ENCODE data around the gene MARCHF10.

Gene MARCHF10

DNA sequence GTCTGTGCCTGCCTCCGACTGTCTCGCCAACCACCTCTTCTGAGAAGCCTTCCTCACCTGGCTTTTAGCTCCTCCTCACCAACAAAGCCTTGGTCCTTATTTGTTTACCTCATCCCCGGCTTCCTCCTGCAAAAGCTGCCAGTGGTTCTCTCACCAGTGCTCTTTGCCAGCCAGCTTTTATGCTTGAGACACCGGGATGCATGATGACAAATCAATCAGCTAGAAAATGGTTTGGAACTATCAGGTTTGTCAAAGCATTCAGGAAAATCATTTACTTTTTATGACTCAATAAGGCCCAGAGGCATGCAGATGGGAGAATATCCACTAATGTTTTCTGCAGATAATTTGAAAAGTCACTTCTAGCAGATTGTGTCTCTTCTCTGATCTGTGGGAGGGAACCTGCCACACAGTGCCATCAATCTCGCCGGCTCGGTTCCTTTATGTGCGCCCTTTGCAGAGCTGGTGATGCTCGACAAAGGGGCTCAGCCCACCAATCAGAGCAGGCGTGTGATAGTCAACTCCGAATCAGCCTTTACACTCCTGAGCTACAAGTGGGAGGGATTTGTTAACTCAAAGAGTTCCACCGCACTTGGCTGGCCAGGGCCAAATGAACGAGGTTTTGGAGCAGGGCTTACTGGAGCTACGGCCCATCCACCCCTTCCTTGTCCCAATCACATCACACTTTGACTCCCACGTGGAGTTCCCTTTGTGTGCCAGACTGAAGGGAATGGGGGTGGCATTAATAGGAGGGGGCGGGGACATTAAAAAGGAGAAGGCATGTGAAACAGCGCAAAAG lies 94.8 kb downstream of the MARCHF10 start:
- DNase-seq (ENCODE audit: low read depth): no peak
- no peak for TF ChIP-seq MYC (IDR thresholded peaks at IDR 0.05; ENCODE audit: low read depth, low read length)
- H3K4me3 ChIP-seq (ENCODE audit: low read depth, low read length): no peak overlapping the region

DNA sequence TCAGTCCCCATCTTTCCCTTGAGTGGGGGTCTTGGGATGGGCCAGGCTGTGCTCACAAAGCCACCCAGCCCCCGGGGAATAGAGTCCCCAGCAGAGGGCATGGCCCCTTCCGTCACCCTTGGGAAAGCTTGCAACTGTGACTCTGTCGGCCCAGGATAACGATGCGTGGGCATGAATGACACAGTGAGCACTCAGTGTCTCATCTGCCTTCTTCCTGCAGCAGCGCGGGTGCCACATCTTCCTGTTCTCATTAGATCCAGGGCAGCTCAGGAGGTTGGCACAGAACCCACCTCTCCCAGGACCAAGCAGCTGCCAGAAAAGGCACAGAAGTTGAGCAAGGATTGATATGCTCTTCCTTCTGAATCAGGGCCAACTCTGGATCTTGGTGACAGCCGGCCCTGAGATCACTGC lies 95.9 kb downstream of the MARCHF10 start:
- TF ChIP-seq, protein P1, sequence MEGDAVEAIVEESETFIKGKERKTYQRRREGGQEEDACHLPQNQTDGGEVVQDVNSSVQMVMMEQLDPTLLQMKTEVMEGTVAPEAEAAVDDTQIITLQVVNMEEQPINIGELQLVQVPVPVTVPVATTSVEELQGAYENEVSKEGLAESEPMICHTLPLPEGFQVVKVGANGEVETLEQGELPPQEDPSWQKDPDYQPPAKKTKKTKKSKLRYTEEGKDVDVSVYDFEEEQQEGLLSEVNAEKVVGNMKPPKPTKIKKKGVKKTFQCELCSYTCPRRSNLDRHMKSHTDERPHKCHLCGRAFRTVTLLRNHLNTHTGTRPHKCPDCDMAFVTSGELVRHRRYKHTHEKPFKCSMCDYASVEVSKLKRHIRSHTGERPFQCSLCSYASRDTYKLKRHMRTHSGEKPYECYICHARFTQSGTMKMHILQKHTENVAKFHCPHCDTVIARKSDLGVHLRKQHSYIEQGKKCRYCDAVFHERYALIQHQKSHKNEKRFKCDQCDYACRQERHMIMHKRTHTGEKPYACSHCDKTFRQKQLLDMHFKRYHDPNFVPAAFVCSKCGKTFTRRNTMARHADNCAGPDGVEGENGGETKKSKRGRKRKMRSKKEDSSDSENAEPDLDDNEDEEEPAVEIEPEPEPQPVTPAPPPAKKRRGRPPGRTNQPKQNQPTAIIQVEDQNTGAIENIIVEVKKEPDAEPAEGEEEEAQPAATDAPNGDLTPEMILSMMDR (IDR thresholded peaks at IDR 0.05; ENCODE audit: low read depth, low read length): no peak
- TF ChIP-seq POLR2A (IDR thresholded peaks at IDR 0.05; ENCODE audit: extremely low read depth, insufficient read length): no peak
- TF ChIP-seq, protein P2, sequence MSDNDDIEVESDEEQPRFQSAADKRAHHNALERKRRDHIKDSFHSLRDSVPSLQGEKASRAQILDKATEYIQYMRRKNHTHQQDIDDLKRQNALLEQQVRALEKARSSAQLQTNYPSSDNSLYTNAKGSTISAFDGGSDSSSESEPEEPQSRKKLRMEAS (IDR thresholded peaks at IDR 0.05; ENCODE audit: low read depth, low read length): no peak
- no peak for TF ChIP-seq MYC (IDR thresholded peaks at IDR 0.05; ENCODE audit: low read depth, low read length)

DNA sequence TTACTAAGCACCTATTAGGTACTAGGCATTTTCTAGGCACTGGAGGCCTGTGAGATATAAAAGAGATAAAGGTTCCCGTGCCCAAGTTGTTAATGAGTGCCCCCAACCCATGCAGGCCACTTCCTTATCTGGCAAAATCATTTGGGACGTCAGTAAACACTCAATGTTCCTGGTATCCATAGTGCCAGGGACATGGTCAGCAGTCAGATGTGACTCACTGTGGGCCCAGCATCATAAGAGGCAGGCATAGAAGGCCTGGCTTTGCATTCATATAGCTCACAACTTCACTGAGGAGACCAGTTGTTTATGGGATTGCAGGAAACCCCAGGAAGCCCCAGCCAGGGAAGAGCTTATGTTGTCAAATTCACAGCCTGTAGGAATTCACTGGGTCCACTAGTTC lies 99.5 kb downstream of the MARCHF10 start:
- no peak for DNase-seq (ENCODE audit: low read depth)
- TF ChIP-seq, protein P2 (IDR thresholded peaks at IDR 0.05; ENCODE audit: low read depth, low read length): no peak
- TF ChIP-seq POLR2A (IDR thresholded peaks at IDR 0.05; ENCODE audit: extremely low read depth, insufficient read length) (no peak), MYC (IDR thresholded peaks at IDR 0.05; ENCODE audit: low read depth, low read length) (no peak)
- TF ChIP-seq, protein P1 (IDR thresholded peaks at IDR 0.05; ENCODE audit: low read depth, low read length): no peak
- no peak overlapping the region for H3K4me3 ChIP-seq (ENCODE audit: low read depth, low read length)

More for the DNA sequence above, 95.9 kb downstream of the MARCHF10 start:
- no peak for DNase-seq (ENCODE audit: low read depth)
- no peak overlapping the region for H3K4me3 ChIP-seq (ENCODE audit: low read depth, low read length)

DNA sequence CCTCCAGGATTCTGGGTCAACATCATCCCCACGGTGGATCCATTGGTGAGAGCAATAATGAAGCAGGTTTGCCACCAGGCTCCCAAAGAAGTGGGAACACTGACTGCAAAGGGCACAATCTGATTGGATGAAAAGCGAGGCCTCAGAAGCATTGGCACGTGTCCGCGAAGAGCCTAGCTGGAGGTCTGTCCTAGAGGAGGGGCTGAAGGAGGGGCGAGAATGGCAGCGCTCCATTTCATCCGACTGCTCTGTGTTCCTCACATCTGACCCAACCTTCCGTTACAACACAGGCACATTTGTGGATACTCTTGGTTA lies 100.7 kb downstream of the MARCHF10 start:
- TF ChIP-seq POLR2A (IDR thresholded peaks at IDR 0.05; ENCODE audit: extremely low read depth, insufficient read length): no peak
- no peak for TF ChIP-seq MYC (IDR thresholded peaks at IDR 0.05; ENCODE audit: low read depth, low read length)
- TF ChIP-seq, protein P2 (IDR thresholded peaks at IDR 0.05; ENCODE audit: low read depth, low read length): no peak
- TF ChIP-seq, protein P1 (IDR thresholded peaks at IDR 0.05; ENCODE audit: low read depth, low read length): no peak
- DNase-seq (ENCODE audit: low read depth): no peak
- no peak overlapping the region for H3K4me3 ChIP-seq (ENCODE audit: low read depth, low read length)

DNA sequence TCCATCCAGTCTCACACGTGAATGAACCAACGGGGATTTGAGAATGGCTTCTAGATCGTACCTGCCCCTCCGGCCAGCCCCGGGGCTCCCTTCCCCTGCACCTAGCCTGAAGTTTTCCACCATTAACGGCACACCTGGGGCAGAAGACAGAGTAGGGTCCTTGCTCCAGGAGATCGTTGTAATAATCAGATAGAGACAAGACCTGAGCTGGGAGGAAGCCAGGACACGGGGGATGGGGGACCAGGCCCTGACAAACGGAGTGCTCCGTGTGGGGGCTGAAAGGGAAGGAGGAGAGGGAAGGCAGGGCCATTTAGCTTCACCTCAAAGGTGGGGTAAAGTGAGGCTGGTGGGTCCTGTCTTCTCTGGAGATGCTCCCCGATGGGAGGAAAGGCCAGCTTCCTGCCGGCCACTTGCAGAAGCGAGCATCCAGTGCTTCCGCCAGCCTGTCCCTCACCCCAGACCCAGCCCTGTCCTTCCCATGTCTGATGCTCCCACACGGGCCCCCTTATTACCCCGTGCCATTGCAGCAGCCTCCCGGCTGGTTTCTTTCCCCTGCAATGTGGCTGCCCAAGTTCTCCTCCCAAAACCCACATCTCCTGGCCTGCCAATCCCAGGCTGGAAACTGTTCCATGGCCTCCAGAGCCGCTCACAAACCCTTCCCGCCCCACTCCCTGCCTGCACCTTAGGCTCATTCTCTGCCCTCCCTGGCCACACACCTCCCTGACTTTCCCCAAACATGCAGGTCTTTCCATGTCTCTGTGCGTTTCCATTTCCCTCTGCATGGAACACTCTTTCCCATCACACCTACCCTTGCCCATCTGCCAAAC lies 101.3 kb downstream of the MARCHF10 start:
- no peak overlapping the region for H3K4me3 ChIP-seq (ENCODE audit: low read depth, low read length)
- no peak for DNase-seq (ENCODE audit: low read depth)
- TF ChIP-seq, protein P2 (IDR thresholded peaks at IDR 0.05; ENCODE audit: low read depth, low read length): no peak
- TF ChIP-seq POLR2A (IDR thresholded peaks at IDR 0.05; ENCODE audit: extremely low read depth, insufficient read length) (no peak), MYC (IDR thresholded peaks at IDR 0.05; ENCODE audit: low read depth, low read length) (no peak)
- TF ChIP-seq, protein P1 (IDR thresholded peaks at IDR 0.05; ENCODE audit: low read depth, low read length): no peak

All from NB4 (cell line).